GM19351 (cell line): Measurements from ENCODE around the gene FAM193A.

Experiments
- ATAC-seq: cut with Tn5 transposase; IDR thresholded peaks from one replicate; pipeline ENCODE4 v1.9.1; 2021; ENCODE audit warnings: mild to moderate bottlenecking, moderate library complexity; ENCODE audit not compliant: unreplicated experiment

FAM193A gene, protein sequence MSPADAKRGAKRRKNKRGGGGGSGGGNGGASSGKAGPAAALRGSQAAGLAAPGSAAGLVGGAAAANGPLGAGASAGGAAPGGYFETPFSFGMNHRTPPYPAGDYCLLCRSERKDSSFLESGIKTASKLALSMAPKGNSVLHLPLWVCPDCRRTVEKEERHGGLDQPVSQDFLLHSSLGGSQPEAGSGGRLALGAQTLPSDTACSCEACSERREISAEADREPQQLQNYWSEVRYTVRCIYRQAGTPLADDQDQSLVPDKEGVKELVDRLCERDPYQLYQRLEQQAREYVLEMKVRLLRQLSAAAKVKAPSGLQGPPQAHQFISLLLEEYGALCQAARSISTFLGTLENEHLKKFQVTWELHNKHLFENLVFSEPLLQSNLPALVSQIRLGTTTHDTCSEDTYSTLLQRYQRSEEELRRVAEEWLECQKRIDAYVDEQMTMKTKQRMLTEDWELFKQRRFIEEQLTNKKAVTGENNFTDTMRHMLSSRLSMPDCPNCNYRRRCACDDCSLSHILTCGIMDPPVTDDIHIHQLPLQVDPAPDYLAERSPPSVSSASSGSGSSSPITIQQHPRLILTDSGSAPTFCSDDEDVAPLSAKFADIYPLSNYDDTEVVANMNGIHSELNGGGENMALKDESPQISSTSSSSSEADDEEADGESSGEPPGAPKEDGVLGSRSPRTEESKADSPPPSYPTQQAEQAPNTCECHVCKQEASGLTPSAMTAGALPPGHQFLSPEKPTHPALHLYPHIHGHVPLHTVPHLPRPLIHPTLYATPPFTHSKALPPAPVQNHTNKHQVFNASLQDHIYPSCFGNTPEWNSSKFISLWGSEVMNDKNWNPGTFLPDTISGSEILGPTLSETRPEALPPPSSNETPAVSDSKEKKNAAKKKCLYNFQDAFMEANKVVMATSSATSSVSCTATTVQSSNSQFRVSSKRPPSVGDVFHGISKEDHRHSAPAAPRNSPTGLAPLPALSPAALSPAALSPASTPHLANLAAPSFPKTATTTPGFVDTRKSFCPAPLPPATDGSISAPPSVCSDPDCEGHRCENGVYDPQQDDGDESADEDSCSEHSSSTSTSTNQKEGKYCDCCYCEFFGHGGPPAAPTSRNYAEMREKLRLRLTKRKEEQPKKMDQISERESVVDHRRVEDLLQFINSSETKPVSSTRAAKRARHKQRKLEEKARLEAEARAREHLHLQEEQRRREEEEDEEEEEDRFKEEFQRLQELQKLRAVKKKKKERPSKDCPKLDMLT (N-terminal part only)

DNA sequence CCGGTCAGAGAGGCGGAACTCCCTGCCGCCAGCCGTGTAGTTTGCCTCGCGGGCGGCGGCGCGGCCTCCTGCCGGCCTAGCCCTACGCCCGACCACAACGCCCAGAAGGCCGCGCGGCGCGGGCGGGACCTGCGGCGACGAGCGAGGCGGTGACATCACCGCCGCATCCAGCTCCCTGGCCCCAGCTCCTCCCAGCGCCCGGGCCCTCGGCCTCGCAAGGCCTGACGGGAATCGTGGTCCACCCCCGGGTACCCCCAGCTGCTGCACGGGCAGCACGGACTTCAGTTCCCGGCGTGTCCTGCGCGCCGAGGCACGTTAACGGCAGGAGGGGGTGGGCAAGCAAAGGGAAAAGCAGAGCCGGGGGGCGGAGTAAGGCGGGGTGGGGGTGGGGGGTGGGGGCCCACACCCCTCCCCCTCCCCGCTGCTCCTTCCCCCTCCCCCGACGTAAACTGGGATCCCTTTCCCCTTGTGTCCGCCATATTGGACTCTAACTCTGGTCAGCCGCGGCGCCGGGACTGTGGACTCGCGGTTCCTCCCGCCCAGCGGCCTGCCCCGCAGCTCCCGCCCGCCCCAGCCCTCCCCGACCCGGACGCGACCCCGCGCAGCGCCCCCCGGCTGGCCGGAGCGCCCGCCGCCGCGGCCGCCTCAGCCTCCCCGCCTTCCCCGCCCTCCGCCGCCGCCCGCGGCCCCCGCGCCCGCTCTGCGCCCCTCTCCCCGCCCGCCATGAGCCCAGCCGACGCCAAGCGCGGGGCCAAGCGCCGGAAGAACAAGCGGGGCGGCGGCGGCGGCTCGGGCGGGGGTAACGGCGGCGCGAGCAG, at the start of gene FAM193A:
FAM193A (plus strand) TSS at position 455 of the 818 bp plus-strand sequence; CDS start at position 724, 269 bp downstream.
- ATAC-seq = peak; percentile 82

DNA sequence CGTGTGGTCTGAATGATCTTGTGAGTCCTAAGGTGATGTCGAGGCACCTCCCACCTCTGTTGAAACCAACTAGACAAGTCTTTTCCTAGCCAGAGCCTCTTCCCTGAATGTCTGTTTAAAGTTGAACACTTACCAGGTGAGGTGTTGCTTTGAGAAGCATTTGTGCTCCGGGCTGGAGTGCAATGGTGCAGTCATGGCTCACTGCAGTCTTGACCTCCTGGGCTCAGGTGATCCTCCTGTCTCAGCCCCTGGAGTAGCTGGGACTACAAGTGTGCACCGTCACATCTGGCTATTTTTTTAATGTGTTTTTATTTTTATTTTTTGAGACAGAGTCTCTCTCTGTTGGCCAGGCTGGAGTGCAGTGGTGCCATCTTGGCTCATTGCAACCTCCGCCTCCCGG, 49.5 kb upstream of the FAM193A start:
- ATAC-seq = no peak

DNA sequence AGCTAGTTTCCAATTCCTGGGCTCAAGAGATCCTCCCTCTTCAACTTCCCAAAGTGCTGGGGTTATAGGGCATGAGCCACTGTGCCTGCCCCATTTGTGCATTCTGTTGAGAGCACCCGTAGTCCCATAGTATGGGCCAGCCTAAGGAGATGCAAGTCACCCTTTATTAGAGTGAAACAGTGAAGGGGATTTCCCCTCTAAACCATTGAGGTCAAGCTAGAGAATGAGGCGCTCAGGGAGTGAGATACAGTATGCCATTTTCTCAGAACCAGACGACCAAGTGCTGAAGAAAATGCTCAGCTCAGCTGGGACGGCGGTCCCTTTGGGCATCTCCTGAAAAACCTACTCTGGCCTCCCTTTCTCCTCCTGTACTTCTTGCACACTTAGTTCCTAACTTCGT, 48.8 kb upstream of the FAM193A start:
- peak; percentile 81 for ATAC-seq

DNA sequence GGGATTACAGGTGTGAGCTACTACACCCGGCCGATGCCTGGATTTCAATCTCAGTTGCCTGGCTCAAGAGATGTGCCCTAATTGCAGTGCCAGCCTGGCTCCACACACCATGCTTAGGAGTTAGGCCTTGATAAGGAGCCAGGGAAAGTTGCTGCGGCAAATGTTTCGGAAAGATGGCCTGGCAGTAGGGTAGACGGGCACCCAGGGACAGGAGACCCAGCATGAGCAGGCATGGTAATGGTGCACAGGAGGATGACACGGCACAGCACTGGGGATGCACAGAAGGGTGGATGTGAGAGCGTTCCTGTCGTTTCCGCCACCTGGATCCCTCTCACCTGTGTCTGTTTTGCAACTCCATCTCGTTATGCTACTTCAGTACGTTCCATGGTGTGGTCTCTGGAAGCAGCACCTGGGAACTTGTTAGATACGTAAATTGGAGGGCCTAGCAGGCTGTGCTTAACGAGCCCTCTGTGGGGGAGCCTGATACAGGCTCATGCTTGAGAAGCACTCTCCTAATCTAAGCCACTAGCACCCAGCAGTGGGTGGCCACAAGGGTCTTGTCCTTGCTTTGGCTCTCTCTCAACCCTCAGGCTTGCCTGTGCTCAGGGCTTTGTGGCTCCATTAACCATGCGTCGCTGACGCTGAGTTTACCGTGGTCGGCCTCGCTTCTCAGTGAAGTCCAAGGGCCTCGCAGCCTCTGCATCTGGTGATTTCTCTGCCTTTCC, 47.2 kb upstream of the FAM193A start:
- no peak for ATAC-seq

DNA sequence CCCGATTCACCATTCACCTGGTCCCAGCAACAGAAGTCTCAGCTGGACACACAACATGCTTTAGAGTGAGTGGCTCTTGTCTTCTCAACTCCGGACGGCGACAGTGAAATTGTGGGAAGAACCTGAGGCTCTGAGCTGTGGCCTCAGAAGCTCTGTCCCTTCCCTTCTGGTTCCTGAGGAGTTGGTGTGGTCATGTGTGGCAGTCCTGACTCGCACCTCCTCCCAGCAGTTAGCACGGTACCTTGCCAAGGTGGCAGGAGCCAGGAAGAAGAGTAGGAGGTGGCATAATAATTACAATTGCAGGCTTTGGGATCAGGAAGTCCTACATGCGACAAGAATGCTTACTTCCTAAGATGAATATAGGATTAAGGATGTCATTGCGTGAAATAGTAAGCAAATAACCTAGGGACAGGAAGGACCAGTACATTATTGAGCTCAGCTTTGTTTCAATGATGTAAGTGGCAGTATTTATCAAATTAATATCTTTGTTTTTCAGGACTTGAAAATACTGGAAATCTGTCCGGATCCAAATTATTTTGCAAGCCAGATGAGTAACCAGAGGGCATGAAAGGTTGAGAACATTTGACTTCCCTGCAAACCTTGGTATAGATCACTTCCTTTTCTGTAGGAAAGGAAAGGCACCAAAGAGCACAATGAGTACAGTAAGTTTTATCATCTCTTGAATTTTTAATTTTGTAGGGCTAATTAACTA, 46.5 kb upstream of the FAM193A start:
- no peak for ATAC-seq

DNA sequence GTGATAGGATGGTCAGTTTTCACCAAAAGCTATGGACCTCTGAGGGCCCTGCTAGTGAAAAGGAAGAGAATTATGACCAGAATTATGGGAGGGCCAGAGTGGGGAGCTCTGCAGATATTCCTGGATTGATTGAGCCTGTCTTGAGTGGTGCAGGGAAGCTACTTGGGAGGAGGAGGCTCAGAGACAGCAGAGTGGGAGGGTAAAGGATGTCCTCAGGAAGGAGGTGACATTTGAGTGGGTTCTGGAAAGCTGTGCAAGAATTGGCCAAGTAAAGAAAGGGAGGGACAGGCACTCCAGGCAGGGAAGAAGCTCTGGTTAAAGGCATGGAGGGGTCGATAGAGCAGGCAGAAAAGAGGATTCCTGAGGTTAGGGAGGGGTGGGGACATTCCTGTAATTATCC, 43.5 kb upstream of the FAM193A start:
- ATAC-seq = no peak

DNA sequence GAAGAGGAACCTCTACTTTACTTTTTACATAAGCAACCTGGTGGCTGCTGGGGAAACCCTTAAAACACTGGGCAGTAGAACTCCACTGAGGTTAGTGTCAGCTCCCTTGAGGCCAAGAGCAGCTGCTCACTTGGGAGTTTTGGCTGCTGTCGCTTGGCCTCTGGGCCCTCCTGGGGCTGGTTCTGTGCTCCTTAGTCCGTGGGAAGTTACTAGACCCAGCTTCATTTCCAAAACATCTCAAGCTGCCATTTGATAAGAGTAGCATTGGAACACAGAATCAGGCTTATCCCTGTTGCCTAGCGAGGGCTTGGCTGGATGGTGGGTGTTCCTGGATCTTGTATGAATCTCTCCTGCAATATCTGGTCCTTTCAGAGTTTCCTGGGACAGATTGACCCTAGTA, 41.5 kb upstream of the FAM193A start:
- ATAC-seq = no peak

DNA sequence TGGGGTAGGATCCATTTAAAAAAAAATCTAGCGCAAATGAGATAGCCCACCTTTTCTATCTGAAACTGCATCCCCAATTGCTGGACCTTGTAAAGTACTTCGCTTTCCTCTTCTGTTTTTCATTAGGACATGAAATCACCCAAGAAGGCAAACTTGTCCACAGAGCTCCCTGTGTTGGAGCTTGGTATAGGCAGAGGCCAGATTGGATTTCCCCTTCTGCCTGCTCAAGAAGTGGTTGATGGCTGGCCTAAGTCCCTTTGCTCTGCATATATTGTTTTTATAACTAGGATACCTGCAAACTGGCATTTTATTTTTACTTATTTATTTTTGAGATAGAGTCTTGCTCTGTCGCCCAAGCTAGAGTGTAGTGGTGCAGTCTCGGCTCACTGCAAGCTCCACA, 39.1 kb upstream of the FAM193A start:
- ATAC-seq = no peak

DNA sequence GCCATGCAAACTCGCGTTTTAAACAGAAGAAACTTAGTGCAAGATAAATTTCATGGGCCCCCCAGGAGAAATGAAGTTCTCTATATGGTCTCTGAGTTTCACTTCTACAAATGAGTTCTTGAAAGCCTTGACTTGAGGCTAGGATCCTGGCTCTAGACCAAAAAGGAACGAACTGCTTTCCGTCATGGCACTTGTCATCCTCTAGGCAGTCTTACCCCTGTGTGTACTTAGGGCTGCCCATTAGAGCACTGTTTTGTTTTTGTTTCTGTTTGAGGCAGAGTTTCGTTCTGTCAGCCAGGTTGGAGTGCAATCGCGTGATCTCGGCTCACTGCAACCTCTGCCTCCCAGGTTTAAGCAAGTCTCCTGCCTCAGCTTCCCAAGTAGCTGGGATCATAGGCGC, 38.5 kb upstream of the FAM193A start:
- ATAC-seq = peak; percentile 98

DNA sequence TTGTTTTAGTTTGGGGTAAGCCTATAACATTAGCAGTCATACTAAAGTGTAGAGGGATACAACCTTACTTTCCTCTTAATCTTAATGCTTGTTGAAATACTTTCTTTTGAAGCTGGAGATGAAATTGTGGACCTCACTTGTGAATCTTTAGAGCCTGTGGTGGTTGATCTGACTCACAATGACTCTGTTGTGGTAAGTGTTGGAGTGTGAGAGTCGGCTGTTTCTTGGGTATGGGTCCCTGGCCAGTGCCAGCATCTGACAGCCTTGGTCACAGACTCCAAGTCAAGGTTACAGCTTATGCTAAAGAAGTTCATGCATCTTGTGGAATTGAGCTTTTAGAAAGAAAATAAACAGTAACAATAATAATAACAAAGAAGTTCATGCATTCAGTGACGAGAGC, 35.9 kb upstream of the FAM193A start:
- ATAC-seq = no peak

DNA sequence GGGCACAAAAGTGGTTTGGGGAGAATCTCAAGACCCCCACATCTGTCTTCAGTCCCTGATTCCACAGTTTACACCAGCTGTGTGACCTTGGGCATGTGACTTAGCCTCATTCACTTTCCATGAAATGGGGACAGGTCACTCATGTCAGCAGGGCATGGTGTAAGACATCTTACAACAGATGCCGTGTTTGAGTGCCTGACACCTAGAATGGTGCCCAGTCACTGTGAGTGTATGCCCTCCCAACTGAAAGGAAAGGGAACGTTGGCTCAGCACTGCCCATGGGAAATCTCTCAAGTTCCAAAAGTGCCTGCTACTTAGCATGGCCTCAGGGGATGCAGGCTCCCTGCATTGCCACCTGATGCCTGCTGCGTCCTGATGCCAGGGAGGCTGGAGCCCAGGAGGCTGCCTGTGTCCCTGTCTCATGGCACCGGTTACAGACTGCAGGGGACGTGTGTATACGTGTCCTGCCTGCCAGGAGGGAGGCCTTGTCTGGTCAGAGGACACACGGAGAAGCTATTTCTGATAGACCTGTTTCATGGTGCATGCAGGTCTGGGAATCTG, 35.3 kb upstream of the FAM193A start:
- no peak for ATAC-seq

DNA sequence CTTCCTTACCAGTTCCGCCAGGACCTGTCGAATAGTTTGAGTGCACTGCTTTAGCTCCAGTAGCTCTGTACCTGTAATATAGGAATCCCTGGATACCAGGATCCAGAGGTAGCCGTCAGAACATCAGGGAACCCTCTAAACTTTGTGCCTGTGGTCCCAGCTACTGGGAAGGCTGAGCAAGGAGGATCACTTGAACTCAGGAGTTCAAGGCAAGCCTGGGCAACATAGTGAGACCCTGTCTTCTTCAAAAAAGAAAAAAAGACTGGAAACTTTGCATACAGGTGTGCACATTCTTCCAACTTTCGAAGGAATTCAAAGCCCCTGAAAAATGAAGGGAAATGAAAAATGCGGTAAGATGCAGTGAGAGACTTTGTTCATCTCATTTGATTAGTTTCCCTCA, 32.6 kb upstream of the FAM193A start:
- no peak for ATAC-seq

DNA sequence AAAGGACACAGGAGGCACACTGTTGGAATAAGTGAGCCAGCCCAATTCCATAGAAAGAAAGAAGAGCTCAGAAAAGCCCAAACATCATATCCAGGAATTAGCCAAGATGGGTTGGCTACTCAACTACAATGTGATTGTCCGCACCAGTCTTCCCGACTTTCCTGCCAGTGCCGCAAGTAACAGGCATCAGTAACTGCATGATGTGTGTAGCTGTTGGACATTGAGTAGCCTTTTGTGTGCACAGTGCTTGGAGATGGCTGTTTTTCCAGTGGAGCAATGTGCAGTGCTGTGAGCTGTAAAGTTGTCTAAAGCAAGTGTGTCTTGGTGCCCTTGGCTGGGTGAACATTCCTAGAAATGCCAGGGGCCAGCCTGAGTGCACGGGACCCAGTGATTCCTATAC, 29.2 kb upstream of the FAM193A start:
- ATAC-seq = no peak

DNA sequence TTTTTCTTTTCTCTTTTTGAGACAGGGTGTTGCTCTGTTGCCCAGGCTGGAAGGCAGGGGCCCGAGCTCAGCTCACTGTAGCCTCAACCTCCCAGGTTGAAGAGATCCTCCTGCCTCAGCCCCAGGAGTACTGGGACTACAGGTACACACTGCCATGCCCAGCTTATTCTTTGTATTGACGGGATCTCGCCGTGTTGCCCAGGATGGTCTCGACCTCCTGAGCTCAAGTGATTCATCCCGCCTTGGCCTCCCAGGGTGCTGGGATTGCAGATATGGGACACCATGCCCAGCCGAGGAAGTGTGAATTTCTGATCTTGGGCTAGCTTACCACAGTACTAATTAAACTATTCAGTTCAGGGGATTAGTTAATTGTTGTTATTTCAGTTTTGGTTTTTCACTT, 28.6 kb upstream of the FAM193A start:
- ATAC-seq = no peak

DNA sequence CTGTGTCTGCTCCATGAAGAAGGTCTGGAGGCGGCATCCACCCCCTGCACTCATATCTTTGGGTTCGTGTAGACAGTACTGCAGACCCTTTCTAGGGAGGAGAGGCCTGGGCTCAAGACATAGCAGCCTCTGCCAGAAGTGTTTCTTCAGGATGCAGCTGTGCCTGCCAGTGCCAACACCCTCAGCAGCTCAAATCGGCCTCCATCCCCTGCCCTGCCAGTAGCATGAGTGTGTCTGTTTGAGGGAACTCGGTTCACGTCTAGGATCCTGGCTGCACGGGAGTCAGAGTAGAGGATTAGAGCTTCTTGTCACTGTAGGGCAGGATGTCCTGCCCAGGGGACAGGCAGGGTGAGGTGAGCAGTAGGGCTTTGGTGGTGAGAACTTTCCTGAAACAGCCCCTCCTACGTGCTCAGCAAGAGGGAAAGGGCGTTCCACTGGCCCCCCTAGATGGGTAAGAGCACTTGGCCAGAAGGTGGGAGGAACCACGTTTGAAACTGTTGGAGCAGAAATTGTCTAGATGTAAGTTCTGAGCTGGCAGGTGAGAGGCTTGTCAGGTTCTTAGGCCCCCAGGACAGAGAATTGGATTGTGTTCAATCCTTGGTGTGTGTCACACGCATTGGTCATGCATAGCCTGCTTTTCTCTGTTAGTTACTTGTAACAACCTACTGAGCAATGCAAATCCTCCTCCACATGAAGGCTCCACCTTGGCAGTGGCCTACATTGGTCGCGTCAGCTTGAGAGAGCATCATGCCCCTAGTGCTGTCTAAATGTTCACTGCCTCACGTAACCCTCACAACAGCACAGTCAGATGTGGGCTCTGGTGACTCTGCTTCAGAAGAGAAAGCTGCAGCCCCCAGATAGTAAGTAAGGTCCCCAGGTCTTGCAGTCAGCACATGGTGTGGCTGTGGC, 25.8 kb upstream of the FAM193A start:
- no peak for ATAC-seq

DNA sequence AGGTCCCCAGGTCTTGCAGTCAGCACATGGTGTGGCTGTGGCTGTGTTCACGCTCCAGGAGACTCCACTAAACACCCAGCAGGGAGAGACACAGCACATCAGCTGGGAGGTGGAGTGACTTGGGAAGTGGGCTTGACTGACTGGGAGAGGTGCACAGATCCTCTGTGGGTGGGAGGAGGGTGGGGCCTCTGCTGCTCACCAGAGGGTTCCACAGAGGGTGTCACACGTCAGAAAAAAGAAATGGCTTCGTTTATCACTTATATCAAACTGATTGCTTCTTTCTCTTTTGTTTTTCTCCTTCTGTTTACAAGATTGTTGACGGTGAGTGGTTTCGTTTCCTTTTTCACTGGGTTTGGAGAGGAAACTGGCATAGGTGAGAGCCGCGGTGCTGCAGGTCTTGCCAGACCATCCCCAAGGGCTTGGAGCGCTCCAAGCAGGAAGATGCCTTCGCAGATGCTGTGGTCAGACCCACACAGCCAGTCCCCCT, 24.8 kb upstream of the FAM193A start:
- ATAC-seq = no peak

DNA sequence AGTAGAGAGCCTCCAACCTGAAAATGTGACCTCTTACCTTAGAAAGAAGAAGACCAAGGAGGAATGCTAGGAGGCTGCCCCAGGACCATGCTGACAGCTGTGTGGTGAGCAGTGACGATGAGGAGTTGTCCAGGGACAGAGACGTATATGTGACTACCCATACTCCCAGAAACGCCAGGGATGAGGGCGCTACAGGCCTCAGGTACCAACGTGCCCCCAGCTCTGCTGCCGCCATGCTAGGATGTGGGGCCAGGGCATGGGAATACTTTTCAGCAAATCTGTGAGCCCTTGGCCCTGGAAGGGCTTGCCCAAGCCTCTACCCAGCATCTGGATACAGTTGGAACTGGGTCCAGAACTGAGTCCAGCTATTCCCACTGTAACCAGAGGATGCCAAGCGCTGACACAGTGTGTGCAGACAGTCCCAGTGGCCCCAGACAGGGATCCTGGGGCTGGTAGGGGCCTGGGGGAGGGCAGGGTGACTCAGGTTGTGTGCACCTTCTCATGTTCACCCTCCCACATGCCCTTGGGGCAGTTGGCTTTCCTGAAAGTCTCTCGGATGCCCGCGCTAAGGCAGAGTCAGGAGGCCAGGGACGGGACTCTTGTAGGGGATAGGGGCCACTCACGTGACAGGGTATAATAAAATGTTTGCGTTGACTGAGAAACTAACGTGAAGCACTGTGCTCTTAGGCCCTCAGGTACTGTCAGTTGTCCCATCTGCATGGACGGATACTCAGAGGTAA, 23.9 kb upstream of the FAM193A start:
- no peak for ATAC-seq
